SK-N-SH treated with all-trans-retinoic acid at 6 μM for 48 hours (cell line): Measurements from ENCODE around the gene RAD51B.

ENCODE experiments used
- ARNTL ChIP-seq: fragments of 450-650 bp; formaldehyde crosslinking; IDR thresholded peaks from 2 replicates; pipeline ENCODE4 v1.5.0; 2020; ENCODE audit warnings: low read depth, mild to moderate bottlenecking, moderate library complexity, borderline replicate concordance
- PATZ1 ChIP-seq: fragments of 250-450 bp; sonication (Bioruptor Pico); IDR thresholded peaks from 2 replicates; pipeline ENCODE4 v1.8.0; 2020; ENCODE audit warnings: mild to moderate bottlenecking, moderate library complexity, borderline replicate concordance

DNA sequence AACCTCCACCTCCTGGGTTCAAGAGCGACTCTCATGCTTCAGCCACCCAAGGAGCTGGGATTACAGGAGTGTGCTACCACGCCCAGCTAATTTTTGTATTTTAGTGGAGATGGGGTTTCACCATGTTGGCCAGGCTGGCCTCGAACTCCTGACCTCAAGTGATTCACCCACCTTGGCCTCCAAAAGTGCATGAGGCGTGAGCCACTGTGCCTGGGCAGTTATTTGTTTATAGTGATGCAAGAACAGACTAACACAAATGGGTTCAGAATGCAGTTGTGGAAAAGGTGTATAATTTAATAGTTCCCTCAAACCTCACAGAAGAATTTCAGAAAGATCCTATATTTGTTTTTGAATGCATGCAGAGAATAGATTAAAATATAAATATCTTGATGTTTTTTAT, 526.2 kb downstream of the RAD51B start:
- TF ChIP-seq PATZ1, result no peak
- TF ChIP-seq ARNTL (CRISPR knock-in tag), result no peak
